H9 (cell line): ENCODE measurements around the gene CLOCK. TPM values are rescaled to one million over a fixed set of nuclear protein-coding genes. Genes with fewer than 3 reads are reported as not detected.

ENCODE experiments used
- DNase-seq: peaks from one replicate; pipeline ENCODE4 v3.0.0-alpha.2; 2017
- H2AFZ ChIP-seq: one replicate; pipeline ENCODE4 v1.6.1; 2013; ENCODE audit warnings: mild to moderate bottlenecking, low read length, control low read depth, moderate library complexity
- H2AK5ac ChIP-seq: 2 replicates; pipeline ENCODE4 v1.6.1; 2013; ENCODE audit warnings: low read length, control low read depth, mixed read lengths; ENCODE audit not compliant: insufficient read length
- H2BK120ac ChIP-seq: one replicate; pipeline ENCODE4 v1.6.1; 2013; ENCODE audit warnings: low read depth, mild to moderate bottlenecking, low read length, control low read depth, inconsistent platforms; ENCODE audit not compliant: poor library complexity, severe bottlenecking
- H2BK12ac ChIP-seq: 2 replicates; pipeline ENCODE4 v1.6.1; 2013; ENCODE audit warnings: low read length, control low read depth, mixed read lengths, low read depth; ENCODE audit not compliant: insufficient read length
- H2BK15ac ChIP-seq: 2 replicates; pipeline ENCODE4 v1.6.1; 2013; ENCODE audit warnings: low read depth, low read length, control low read depth
- H2BK20ac ChIP-seq: one replicate; pipeline ENCODE4 v1.6.1; 2013; ENCODE audit warnings: low read depth, mild to moderate bottlenecking, low read length, control low read depth, inconsistent platforms; ENCODE audit not compliant: poor library complexity, severe bottlenecking
- H2BK5ac ChIP-seq: 2 replicates; pipeline ENCODE4 v1.6.1; 2013; ENCODE audit warnings: low read length, control low read depth, mixed read lengths; ENCODE audit not compliant: insufficient read length
- H3K14ac ChIP-seq: 2 replicates; pipeline ENCODE4 v1.6.1; 2013; ENCODE audit warnings: low read length, control low read depth; ENCODE audit not compliant: insufficient read depth
- H3K18ac ChIP-seq: 2 replicates; pipeline ENCODE4 v1.6.1; 2013; ENCODE audit warnings: low read depth, mild to moderate bottlenecking, mixed read lengths, low read length, control low read depth; ENCODE audit not compliant: insufficient read length
- H3K23ac ChIP-seq: 2 replicates; pipeline ENCODE4 v1.6.1; 2013; ENCODE audit warnings: low read length, control low read depth, mixed read lengths, low read depth; ENCODE audit not compliant: insufficient read length
- H3K23me2 ChIP-seq: 2 replicates; pipeline ENCODE4 v1.6.1; 2013; ENCODE audit warnings: low read depth, mild to moderate bottlenecking, mixed read lengths, low read length, control low read depth; ENCODE audit not compliant: insufficient read length, poor library complexity, severe bottlenecking
- H3K27ac ChIP-seq: 2 replicates; pipeline ENCODE4 v1.5.1; 2013; ENCODE audit warnings: low read length, control low read depth, mixed read lengths, low read depth; ENCODE audit not compliant: insufficient read length
- H3K27me3 ChIP-seq: 2 replicates; pipeline ENCODE4 v1.6.1; 2013; ENCODE audit warnings: low read length, control low read depth, inconsistent platforms; ENCODE audit not compliant: insufficient read depth
- H3K4ac ChIP-seq: 2 replicates; pipeline ENCODE4 v1.6.1; 2013; ENCODE audit warnings: low read depth, mild to moderate bottlenecking, control low read depth, inconsistent platforms, low read length, moderate library complexity
- H3K4me1 ChIP-seq: 2 replicates; pipeline ENCODE4 v1.6.1; 2013; ENCODE audit warnings: low read length, control low read depth, inconsistent platforms; ENCODE audit not compliant: insufficient read depth
- H3K4me2 ChIP-seq: 2 replicates; pipeline ENCODE4 v1.6.1; 2013; ENCODE audit warnings: low read length, control low read depth, mixed read lengths; ENCODE audit not compliant: insufficient read length, insufficient read depth
- H3K56ac ChIP-seq: 2 replicates; pipeline ENCODE4 v1.6.1; 2013; ENCODE audit warnings: low read depth, mild to moderate bottlenecking, mixed read lengths, low read length, control low read depth; ENCODE audit not compliant: insufficient read length
- H3K79me1 ChIP-seq: 2 replicates; pipeline ENCODE4 v1.6.1; 2013; ENCODE audit warnings: low read depth, mild to moderate bottlenecking, moderate library complexity, low read length, control low read depth, inconsistent platforms; ENCODE audit not compliant: insufficient read depth, poor library complexity, severe bottlenecking
- H3K79me2 ChIP-seq: 2 replicates; pipeline ENCODE4 v1.6.1; 2013; ENCODE audit warnings: low read length, control low read depth, inconsistent platforms; ENCODE audit not compliant: insufficient read depth
- H3K9ac ChIP-seq: 2 replicates; pipeline ENCODE4 v1.6.1; 2013; ENCODE audit warnings: low read length, control low read depth, mixed read lengths; ENCODE audit not compliant: insufficient read length; ENCODE audit errors: extremely low read depth
- H3K9me3 ChIP-seq: one replicate; pipeline ENCODE4 v1.6.1; 2013; ENCODE audit warnings: low read depth, low read length, inconsistent platforms; ENCODE audit not compliant: control insufficient read depth
- H3T11ph ChIP-seq: one replicate; pipeline ENCODE4 v1.6.1; 2013; ENCODE audit warnings: mild to moderate bottlenecking, low read length, control low read depth, inconsistent platforms
- H4K20me1 ChIP-seq: one replicate; pipeline ENCODE4 v1.6.1; 2013; ENCODE audit not compliant: control insufficient read depth, insufficient read length, insufficient read depth
- H4K5ac ChIP-seq: 2 replicates; pipeline ENCODE4 v1.6.1; 2013; ENCODE audit warnings: low read depth, mild to moderate bottlenecking, mixed read lengths, low read length, control low read depth; ENCODE audit not compliant: insufficient read length
- H4K8ac ChIP-seq: replicated peaks from 2 replicates; pipeline ENCODE4 v1.6.1; 2013; ENCODE audit warnings: low read length, control low read depth, mixed read lengths, low read depth; ENCODE audit not compliant: insufficient read length
- H4K91ac ChIP-seq: 2 replicates; pipeline ENCODE4 v1.6.1; 2013; ENCODE audit warnings: low read depth, mild to moderate bottlenecking, moderate library complexity, mixed read lengths, low read length, control low read depth; ENCODE audit not compliant: insufficient read length
- H3K27ac Mint-ChIP-seq, 3 experiments: 2 replicates in 2 of 3; 3 replicates in 1 of 3; pipeline ENCODE4 v1.8.0; 2020 to 2021; ENCODE audit warnings: mixed read lengths in 3 of 3, mild to moderate bottlenecking in 1 of 3, moderate library complexity in 1 of 3
- H3K27me3 Mint-ChIP-seq: 2 replicates; pipeline ENCODE4 v1.8.0; 2021; ENCODE audit warnings: low read depth, mild to moderate bottlenecking, moderate library complexity, mixed read lengths
- H3K36me3 Mint-ChIP-seq, 3 experiments: 2 replicates in 2 of 3; 3 replicates in 1 of 3; pipeline ENCODE4 v1.8.0; 2020 to 2021; ENCODE audit warnings: low read depth in 3 of 3, mixed read lengths in 3 of 3; ENCODE audit not compliant: insufficient read depth in 1 of 3
- H3K4me1 Mint-ChIP-seq, 2 experiments: 2 replicates each; pipeline ENCODE4 v1.8.0; 2020; ENCODE audit warnings: mixed read lengths in 2 of 2
- H3K4me3 Mint-ChIP-seq, 2 experiments: 2 replicates in 1 of 2; 3 replicates in 1 of 2; pipeline ENCODE4 v1.8.0; 2020 to 2021; ENCODE audit warnings: mild to moderate bottlenecking in 2 of 2, mixed read lengths in 2 of 2, moderate library complexity in 1 of 2
- H3K9me3 Mint-ChIP-seq, 2 experiments: 2 replicates in 1 of 2; 3 replicates in 1 of 2; pipeline ENCODE4 v1.8.0; 2020; ENCODE audit warnings: mild to moderate bottlenecking in 2 of 2, mixed read lengths in 2 of 2, moderate library complexity in 1 of 2
- CTCF ChIP-seq: fragments of 200-600 bp; sonication (generic); conservative IDR thresholded peaks from 3 replicates; pipeline ENCODE4 v1.8.0; 2021; ENCODE audit warnings: antibody characterized with exemption, mild to moderate bottlenecking
- WGBS: extraction: QIAGEN DNeasy Blood & Tissue Kit; methylation state at CpG from one replicate; pipeline ENCODE4 v1.1.7; 2013; ENCODE audit warnings: missing lambda C conversion rate, low lambda C conversion rate, mixed read lengths; ENCODE audit not compliant: insufficient read length; ENCODE audit errors: extremely low coverage; 5-methylcytosine and 5-hydroxymethylcytosine counted together
- total RNA-seq: library from RNA; stranded (reverse); gene quantifications from 2 replicates; pipeline ENCODE4 v1.2.1, GENCODE V29; 2021

Gene CLOCK
- total RNA-seq, 1 experiment from 2014 or later: 16.2 TPM

- Histone ChIP-seq H2BK15ac (no peak overlapping the region), H3K9me3 (no peaks in the 10 kb centered on the region)
Measured at GRCh38 chr4:55517526-55518229, 29.0 kb downstream of the CLOCK start.

More at GRCh38 chr4:55517526-55518229, 29.0 kb downstream of the CLOCK start:
- Histone ChIP-seq H3K79me1 (no peaks in the 10 kb centered on the region), H2BK20ac (no peak overlapping the region), H3K18ac (no peak overlapping the region), H2BK12ac (no peak overlapping the region), H3K79me2 (peaks cover 2% of the 10 kb centered on the region; the same call in 1 of the 2 replicates), H3K27me3 (no peaks in the 10 kb centered on the region), H3K56ac (no peak overlapping the region), H4K20me1 (no peaks in the 10 kb centered on the region), H4K5ac (no peak overlapping the region), H2BK5ac (no peak overlapping the region), H4K91ac (no peak overlapping the region), H3K14ac (no peak overlapping the region), H3K23ac (no peak overlapping the region), H4K8ac (no peak overlapping the region), H2AK5ac (no peak overlapping the region), H3K23me2 (no peaks in the 10 kb centered on the region), H2BK120ac (no peak overlapping the region), H3K9ac (no peak overlapping the region), H3T11ph (no peak overlapping the region), H3K27ac (no peak overlapping the region), H2AFZ (no peak overlapping the region), H3K4ac (no peak overlapping the region), H3K4me2 (no peak overlapping the region), H3K4me1 (no peaks in the 10 kb centered on the region)
- no peak for TF ChIP-seq CTCF
- peaks cover 10% of the 10 kb centered on the region in 2 experiments for H3K4me1 Mint-ChIP-seq
- no peak overlapping the region for H3K27ac Mint-ChIP-seq
- no peak for DNase-seq
- no peaks in the 10 kb centered on the region for H3K27me3 Mint-ChIP-seq
- H3K9me3 Mint-ChIP-seq: peaks cover 3 to 9% of the 10 kb centered on the region in 2 experiments; a peak in 4 of 5 replicates
- no peak overlapping the region for H3K4me3 Mint-ChIP-seq
- WGBS: no CpG with 5 or more reads among the region's 2 CpGs
- H3K36me3 Mint-ChIP-seq: peaks cover 0 to 16% (median 11%) of the 10 kb centered on the region in 3 experiments; a peak in 5 of 7 replicates
